Measurements from ENCODE around the gene AMBRA1.
A peak's percentile ranks its signal among the peaks of the same experiment; 100 is the strongest.
"Not testable (repeated sequence)": the region's sequence is repeated elsewhere in the genome, so short reads cannot be mapped to it uniquely, and the experiment has no call there.

AMBRA1 gene

DNA sequence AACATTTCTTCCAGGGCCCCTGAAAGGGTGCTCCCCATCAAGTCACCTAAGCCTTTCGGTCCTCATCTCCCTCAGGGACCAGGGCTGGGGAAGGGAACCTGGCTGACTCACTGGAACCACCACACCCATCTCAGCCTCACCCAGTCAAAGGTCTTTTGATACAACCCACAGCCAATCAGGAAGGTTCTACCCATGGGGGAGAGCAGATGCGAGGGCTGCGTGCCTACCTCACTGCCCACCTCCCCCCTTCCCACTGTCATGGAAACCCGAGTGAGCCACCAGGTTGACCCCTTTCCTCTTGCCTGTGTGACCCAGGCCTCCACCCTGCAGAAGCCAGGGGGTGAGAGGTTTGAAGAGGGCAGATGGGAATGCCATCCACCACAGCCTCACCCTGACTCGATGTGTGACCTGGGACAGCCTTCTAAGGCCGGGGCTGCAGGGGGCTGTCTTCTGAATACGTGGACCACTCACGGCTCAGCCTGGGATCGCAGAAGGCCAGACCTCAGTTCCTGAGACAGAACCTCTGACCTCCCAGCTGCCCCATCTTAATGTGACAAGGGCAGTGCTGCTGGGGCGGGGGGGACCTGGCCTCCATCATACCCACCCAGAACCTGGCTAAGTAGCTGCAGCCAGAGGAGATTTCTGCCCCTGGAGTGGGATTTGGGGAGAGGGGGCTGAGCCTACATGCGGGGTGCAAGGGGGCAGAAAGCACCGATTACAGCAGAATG, 209.7 kb downstream of the AMBRA1 start:
- no peak for DNase-seq (ENCODE audit: low read depth in 2 of 2, low spot score in 1 of 2)

GRCh38 chr11:46383404-46383758, 210.4 kb downstream of the AMBRA1 start:
- no peak for DNase-seq (ENCODE audit: low read depth in 2 of 2, low spot score in 1 of 2)

DNA sequence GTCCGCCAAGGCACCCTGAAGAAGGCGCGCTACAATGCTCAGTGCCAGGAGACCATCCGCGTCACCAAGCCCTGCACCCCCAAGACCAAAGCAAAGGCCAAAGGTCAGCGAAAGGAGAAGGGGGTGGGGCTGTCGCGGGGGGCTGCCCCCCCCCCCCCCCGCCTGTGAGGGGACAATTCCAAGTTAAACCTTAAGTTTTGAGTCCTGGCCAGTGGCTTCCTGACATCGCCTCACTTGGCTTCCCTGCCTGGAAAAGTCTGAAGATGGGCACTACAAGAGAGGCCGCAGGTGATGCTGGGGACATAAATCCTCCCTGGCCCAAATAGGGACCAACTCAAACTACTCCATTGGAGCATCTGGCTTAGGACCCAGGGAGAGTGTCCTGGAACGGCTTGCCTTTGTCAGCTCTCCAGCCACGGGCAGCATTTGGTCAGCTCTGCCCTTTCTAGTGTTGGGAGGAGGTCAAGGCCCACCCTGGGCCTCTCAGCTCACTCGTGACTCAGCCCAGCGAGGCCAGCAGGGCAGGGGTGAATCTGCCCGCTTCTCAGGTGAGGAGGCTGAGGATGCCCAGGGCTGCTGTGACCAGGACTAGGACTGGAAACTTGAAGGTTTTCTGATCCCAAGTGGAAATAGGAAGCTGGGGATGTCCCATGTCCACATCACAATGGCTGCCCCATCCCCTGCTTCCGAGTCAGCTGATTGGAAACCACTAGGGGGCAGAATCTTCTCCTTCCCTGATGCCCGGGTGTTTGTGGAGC, 211.0 kb downstream of the AMBRA1 start:
- no peak for DNase-seq (ENCODE audit: low read depth in 2 of 2, low spot score in 1 of 2)

GRCh38 chr11:46381819-46382645, 211.8 kb downstream of the AMBRA1 start:
- no peak for DNase-seq (ENCODE audit: low read depth in 2 of 2, low spot score in 1 of 2)

DNA sequence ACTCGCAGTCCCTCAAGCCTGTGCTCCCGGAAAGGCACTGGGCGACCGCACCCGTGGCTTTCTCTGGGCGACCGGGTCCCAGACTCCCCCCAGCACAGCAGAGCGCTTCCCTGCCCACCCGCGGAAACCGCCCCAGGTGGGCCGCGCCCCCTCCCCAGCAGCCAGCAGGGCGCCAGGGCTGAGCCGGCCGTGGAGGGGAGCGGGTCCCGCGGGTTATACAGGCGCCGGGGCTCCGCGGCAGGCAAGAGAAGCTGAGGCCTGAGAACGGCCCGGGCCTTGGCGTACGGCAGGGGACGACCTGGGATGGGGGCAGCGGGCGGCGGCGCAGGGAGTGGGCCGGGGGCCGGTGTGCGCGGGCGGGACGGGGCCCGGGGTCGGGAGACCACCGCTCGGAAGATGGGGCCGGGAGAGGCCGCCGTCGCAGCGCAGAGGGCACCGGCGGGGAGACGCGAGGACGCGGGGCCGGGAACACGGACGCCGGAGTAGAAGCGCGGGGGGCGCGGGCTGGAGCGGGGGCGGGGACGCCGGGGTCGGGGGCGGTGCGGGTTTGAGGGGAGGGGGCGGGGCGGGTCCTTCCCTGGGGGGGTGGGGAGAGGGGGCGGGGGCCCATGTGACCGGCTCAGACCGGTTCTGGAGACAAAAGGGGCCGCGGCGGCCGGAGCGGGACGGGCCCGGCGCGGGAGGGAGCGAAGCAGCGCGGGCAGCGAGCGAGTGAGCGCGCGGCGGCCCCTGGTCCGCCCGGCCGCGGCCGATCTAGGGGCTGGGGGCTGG, 212.6 kb downstream of the AMBRA1 start, which contains the start of gene MDK:
Gene MDK, plus strand, starts transcription at position 622 of the 771 bp plus-strand sequence. CDS start 389 bp downstream, outside the sequence.
- DNase-seq (ENCODE audit: low read depth in 2 of 2, low spot score in 1 of 2): no peak

DNA sequence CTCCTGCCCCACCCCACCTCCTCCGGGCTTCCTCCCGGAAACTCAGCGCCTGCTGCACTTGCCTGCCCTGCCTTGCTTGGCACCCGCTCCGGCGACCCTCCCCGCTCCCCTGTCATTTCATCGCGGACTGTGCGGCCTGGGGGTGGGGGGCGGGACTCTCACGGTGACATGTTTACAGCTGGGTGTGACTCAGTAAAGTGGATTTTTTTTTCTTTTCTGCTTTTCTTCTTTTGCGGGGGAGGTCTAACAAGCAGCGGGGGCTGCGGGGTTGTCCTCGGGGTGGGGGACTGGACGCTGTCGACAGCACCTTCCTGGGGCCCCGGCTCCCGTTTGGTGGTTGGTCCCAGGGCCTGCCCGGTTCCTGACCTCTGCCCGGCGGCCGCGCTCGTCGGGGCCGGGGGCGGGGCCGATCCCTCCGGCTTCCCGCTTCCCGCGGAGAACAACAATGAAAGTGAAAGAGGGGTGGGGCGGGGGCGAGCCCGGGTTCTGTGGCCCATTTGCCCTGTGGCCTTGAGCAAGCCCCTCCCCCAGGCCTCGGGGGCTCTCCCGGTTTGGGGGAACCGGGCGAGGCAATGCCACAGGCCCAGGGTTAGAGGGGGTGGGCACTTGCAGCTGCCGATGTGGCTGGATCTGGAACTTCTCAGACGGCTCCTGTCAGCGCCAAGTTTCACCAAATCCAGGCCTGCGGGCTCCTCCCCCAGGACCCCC, 213.3 kb downstream of the AMBRA1 start:
- DNase-seq (ENCODE audit: low read depth in 2 of 2, low spot score in 1 of 2): peak in 1 of 2 donors; percentile 33

GRCh38 chr11:46379482-46380293, 214.1 kb downstream of the AMBRA1 start:
- not testable (repeated sequence) for DNase-seq (ENCODE audit: low read depth in 2 of 2, low spot score in 1 of 2)

DNA sequence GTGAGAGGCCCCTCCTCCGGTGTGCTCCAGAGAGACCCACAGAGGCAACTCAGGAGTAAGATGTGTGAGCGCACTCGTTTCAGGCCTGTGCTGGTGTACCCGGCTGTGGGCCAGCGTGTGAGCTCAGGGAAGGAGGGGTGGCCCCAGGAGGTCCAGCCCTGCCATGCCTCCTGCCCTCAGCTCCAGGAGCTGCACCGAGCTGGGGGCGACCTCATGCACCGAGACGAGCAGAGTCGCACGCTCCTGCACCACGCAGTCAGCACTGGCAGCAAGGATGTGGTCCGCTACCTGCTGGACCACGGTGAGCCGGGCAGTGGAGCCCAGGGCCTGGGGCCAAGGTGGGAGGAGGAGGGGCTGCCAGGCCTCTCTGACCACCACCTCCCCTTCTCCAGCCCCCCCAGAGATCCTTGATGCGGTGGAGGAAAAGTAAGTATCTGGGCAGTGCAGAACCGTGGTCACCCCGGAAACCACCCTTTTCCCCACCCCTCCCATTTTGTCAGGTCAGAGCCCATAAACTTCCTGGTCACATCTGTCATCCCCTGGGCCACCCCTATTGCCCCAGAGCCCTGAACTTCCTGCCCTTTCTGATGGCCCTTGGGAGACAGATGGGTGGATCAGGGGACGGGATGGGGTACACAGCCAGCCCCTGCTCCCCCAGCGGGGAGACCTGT, 214.9 kb downstream of the AMBRA1 start:
- DNase-seq (ENCODE audit: low read depth in 2 of 2, low spot score in 1 of 2): no peak

DNA sequence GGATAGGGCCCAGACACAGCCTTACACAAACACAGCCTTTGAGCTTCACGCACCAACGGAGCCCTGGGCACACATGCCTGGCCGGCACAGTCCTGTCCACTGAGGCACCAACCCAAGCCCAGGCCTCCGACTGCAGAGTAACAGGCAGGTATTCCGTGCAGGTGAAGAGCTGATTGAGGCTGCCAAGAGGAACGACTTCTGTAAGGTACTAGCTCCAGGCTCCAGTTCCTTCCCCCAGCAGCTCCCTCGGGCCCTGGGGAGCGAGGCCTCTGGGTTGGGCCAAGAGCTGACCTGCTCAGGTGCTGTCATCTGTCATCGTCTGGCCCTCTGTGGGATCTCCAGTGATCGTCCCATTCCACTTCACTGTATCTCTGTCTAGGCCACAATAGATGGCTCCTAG, 215.5 kb downstream of the AMBRA1 start:
- no peak for DNase-seq (ENCODE audit: low read depth in 2 of 2, low spot score in 1 of 2)

DNA sequence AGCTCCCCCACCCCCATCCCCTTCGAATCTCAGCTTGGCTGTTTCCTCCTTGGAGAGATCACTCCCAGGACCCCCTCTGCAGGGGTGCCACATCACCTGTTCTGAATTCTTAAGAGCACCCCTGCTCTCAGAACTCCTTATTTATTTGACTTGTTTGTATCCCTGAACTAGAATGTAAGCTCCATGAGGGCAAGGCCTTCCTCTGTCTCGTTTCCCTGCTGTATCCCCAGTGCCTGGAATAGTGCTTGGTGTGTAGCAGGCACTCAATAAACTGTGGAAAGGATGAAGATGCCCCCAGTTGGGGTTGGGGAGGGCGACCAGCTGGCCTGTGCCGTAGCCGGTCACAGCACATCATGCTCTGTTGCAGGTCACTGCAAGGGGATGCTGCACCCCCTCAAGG, 216.0 kb downstream of the AMBRA1 start:
- no peak for DNase-seq (ENCODE audit: low read depth in 2 of 2, low spot score in 1 of 2)

DNA sequence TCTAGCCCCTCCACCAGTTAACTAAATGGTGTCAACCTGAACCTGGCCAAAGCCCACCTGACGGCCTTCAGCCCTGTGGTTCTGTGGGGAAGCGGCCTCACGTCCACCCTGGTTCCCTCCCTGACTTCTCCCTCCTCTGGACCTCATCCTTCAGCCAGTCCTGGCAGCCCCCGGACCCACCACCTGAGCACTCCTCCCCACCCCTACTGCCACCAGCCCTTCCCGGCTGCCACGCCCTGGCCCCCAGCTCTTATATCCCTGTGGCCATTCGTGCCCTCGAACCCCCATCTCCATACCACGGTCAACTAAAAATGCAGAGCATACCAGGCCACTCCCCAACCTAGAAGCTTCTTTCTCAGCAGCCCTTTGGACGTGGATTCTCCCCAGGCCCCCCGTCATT, 216.5 kb downstream of the AMBRA1 start:
- no peak for DNase-seq (ENCODE audit: low read depth in 2 of 2, low spot score in 1 of 2)

DNA sequence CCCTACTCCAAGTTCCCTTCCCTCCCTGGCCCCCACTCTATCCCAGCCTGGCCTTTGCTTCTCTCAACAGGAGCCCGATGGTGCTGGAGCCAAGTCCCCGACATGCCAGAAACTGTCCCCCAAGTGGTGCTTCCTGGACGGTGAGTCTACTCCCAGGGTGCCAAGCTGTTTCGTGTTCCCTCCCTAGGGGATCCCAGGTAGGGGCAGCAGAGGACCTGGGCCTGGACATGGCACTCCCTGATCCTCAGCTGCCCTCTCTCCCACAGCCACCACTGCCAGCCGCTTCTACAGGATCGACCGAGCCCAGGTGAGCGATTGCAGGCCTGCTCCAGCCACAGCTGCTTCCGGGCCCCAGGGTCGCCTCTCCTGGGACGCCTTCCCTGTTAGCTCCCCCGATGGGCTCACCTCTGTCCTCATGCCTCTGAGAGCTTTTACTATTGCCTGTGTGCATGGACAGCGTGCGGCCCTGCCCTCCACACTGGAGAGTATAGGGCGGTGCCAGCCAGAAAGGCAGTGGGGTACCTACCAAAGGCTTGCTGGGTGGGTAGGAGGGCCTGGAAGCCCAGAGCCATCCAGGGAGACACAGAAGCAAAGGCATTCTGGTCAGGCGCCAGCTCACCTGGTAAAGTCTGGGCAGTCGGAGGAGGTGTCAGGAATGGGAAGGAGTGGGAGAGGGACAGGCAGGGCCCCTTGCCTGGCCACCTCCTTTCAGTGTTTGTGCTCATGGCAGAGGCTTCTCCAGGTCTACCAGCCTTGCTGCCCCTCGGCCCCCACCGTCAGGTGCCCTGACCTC, 217.4 kb downstream of the AMBRA1 start:
- DNase-seq (ENCODE audit: low read depth in 2 of 2, low spot score in 1 of 2): no peak

- DNase-seq (ENCODE audit: low read depth in 2 of 2, low spot score in 1 of 2): no peak
Measured at GRCh38 chr11:46375392-46376101, 218.3 kb downstream of the AMBRA1 start.

- no peak for DNase-seq (ENCODE audit: low read depth in 2 of 2, low spot score in 1 of 2)
Measured at GRCh38 chr11:46374815-46375214, 219.0 kb downstream of the AMBRA1 start.

- no peak for DNase-seq (ENCODE audit: low read depth in 2 of 2, low spot score in 1 of 2)
Measured at GRCh38 chr11:46373787-46374740, 219.8 kb downstream of the AMBRA1 start.

DNA sequence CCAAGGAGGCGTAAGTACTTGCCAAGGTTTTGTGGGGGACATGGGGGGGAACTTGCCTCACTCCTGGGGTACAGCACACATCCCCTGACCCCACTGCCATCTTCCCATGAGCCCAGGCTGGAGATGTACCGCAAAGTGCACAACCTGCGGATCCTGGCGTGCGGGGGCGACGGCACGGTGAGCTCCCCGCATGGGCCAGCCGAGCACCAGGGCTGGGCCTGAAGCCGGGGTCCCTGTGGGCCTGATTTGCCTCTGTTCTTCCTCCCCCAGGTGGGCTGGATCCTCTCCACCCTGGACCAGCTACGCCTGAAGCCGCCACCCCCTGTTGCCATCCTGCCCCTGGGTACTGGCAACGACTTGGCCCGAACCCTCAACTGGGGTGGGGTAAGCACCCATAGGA, 221.3 kb downstream of the AMBRA1 start:
- DNase-seq (ENCODE audit: low read depth in 2 of 2, low spot score in 1 of 2): not testable (repeated sequence)
